Fibroblast of villous mesenchyme (primary cell): ENCODE measurements around the gene MIA. TPM values are rescaled to one million over a fixed set of nuclear protein-coding genes. Genes with fewer than 3 reads are reported as not detected.
"Not testable (repeated sequence)": the region's sequence is repeated elsewhere in the genome, so short reads cannot be mapped to it uniquely, and the experiment has no call there.

ENCODE experiments used
- DNase-seq: peaks from one replicate; pipeline ENCODE4 v3.0.0-alpha.2; 2010; ENCODE audit warnings: low read depth
- H3K4me3 ChIP-seq: 2 replicates; pipeline ENCODE4 v1.5.1; 2011; ENCODE audit warnings: low read depth, mild to moderate bottlenecking, low read length
- total RNA-seq: library from RNA; depleted of rRNA; stranded (reverse); fragments of >200 nt; gene quantifications from 2 replicates; pipeline ENCODE4 v1.2.3, GENCODE V29; 2012
- TF ChIP-seq, protein P1 (sequence below): IDR thresholded peaks from 2 replicates; pipeline ENCODE4 v1.5.1; 2012; ENCODE audit warnings: low read depth, mild to moderate bottlenecking, low read length; ENCODE audit not compliant: insufficient read depth

Gene MIA
- total RNA-seq, result not detected in 2 replicates

DNA sequence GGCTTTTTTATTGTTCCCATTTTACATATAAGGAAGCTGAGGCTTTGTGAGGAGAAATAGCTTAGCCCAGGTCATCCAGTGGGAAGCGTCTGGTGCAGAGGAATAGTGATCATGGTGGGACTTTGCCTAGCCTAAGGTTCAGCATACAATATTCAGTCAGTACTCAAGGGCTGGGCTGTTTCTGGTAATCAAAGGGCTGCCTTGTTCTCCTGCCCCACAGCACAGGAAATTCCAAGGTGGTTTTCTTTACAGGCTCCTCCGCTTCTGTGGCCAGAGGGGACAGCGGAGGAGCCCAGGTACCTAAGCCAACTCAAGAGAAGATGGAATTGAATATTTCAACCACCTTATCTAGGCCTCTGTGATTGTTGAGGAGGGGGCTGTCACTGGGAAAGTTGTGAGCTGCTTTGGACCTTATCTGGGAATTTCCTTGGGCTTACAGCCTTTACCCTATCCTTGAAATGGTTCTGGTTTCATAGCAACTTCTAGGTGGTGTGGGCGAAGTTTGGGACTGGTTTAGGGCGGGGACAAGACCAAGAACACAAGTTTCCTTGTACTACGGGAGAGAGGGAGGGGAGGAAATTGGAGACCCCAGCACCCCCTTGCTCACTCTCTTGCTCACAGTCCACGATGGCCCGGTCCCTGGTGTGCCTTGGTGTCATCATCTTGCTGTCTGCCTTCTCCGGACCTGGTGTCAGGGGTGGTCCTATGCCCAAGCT, at the start of gene MIA:
Gene MIA (plus strand): TSS at position 606 of the 716 bp plus-strand sequence. CDS start 22 bp downstream, at position 628.
- H3K4me3 ChIP-seq, result no peak within 1 kb of the TSS
- no peak for DNase-seq
- TF ChIP-seq, protein P1, sequence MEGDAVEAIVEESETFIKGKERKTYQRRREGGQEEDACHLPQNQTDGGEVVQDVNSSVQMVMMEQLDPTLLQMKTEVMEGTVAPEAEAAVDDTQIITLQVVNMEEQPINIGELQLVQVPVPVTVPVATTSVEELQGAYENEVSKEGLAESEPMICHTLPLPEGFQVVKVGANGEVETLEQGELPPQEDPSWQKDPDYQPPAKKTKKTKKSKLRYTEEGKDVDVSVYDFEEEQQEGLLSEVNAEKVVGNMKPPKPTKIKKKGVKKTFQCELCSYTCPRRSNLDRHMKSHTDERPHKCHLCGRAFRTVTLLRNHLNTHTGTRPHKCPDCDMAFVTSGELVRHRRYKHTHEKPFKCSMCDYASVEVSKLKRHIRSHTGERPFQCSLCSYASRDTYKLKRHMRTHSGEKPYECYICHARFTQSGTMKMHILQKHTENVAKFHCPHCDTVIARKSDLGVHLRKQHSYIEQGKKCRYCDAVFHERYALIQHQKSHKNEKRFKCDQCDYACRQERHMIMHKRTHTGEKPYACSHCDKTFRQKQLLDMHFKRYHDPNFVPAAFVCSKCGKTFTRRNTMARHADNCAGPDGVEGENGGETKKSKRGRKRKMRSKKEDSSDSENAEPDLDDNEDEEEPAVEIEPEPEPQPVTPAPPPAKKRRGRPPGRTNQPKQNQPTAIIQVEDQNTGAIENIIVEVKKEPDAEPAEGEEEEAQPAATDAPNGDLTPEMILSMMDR, result no peak

DNA sequence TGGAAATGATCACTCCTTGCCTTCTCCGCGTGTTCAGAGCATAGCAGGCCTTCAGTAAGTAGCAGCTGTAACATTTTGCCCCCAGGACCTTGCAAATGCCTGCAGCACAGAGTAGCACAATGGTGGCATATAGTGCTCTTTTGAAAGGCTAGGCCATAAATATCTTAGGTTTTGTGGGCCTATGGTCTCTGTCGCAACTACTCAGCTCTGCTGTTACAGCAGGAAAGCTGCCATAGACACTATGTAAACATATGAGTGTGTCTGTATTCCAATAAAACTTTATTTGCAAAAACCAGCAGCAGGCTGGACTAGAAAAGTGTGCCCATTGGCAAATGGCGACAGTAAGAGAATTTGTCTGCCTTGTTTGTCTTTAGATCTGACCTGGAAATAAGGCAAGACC, 49.0 kb upstream of the MIA start:
- DNase-seq, result peak; percentile 78
- H3K4me3 ChIP-seq, result no peak overlapping the region
- TF ChIP-seq, protein P1, result no peak

DNA sequence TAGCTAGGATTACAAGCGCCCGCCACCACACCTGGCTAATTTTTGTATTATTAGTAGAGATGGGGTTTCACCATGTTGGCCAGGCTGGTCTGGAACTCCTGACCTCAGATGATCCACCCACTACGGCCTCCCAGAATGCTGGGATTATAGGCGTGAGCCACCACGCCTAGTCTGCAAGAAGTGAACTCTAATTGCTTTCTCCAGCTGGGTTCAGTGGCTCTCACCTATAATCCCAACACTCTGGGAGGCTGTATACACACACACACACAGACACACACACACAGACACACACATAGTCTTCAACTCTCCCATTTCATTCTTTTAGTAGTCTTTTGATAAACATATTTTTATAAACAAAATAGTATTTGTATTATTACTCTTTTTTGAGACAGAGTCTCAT, 45.3 kb upstream of the MIA start:
- H3K4me3 ChIP-seq, DNase-seq: not testable (repeated sequence)

DNA sequence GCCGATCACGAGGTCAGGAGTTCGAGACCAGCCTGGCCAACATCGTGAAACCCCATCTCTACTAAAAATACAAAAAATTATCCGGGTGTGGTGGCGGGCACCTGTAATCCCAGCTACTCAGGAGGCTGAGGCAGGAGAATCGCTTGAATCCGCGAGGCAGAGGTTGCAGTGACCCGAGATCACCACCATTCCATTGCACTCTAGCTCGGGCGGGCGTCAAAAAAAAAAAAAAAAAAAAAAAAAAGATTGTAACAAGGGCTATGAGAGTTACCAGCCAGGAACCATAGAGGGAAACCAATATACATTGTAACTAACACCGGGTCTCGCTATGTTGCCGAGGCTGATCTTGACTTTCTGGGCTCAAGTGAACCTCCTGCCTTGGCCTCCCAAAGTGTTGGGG, 43.0 kb upstream of the MIA start:
- not testable (repeated sequence) for DNase-seq, H3K4me3 ChIP-seq

DNA sequence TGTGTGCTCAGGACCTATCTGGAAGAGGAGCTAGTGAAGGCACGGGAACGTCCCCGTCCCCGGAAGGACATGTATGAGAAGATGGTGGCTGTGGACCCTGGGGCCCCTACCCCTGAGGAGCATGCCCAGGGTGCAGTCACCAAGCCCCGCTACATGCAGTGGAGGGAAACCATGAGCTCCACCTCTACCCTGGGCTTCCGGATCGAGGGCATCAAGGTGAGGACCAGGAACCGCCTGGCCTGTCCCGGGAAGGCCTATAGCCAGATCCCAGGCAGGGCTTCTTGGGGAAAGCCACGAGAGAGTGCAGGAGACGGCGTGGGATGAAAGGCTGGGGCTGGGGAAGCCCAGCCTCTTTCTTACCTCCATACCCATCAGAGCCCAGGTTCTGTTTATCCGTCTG, 42.2 kb upstream of the MIA start:
- no peak overlapping the region for H3K4me3 ChIP-seq
- DNase-seq, result no peak
- TF ChIP-seq, protein P1, result no peak

DNA sequence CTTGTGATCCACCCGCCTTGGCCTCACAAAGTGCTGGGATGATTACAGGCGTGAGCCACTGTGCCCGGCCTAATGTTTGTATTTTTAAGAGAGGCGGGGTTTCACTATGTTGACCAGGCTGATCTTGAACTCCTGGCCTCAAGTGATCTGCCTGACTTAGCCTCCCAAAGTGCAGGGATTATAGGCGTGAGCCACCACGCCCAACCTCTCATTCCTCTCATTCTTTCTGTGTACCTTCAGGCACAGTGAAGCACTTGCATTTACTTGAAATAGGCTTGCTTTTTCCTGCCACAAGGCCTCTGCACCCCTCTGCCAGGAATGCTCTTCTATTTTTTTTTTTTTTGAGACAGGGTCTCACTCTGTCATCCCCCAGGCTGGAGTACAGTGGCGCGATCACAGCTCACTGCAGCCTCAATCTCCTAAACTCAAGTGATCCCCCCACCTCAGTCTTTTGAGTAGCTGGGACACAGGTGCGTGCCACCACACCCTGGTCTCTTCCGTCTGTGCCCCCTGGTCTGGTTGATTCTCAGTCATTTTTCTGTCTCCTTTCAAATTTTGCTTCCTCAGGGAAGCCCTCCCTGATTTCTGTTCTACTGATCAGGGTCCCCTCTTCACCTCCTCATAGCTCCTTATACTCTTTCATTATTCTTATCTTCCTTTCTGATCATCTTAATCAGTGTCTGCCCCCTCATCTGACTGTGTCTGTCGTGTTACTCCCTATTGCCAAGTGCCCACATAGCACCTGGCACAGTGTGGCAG, 40.1 kb upstream of the MIA start:
- TF ChIP-seq, protein P1, result no peak
- no peak overlapping the region for H3K4me3 ChIP-seq
- no peak for DNase-seq

DNA sequence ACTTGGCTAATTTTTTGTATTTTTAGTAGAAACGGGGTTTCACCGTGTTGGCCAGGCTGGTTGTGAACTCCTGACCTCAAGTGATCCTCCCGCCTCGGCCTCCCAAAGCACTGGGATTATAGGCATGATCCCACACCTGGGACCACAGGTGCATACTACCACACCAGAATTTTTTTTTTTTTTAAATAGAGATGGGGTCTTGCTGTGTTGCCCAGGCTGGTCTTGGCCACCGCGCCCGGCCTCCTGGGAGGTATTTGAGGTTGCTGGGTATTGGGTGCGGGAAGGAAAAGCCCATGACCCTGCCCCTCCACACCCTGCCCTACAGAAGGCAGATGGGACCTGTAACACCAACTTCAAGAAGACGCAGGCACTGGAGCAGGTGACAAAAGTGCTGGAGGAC, 38.7 kb upstream of the MIA start:
- no peak overlapping the region for H3K4me3 ChIP-seq
- no peak for DNase-seq
- TF ChIP-seq, protein P1, result no peak
